Measurements from ENCODE around the gene CCDC12.

DNA sequence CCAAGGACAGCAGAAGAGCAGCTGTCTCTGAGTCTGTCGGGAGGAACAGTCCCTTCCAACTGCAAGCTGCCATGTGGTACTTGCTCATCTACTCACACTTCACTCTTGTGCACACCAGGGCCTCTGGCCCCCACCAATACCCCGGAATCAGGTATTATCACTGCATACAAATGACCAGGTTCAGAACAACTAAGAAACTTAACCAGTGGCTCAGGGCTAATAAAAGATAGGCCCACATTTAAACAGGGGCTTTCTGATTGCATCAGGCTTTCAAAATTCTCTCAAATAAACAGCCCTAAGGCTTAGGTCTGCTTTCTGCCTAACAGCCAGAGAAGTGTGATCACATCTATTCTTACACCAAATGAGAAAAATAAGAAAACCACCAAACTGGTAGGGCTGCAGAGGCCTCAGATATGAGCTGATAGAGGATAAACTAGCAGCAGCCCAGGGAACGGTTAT, 20.7 kb downstream of the CCDC12 start:
- TF ChIP-seq TRIM28 (IDR thresholded peaks at IDR 0.05): no peak
- TF ChIP-seq ELF1 (tag; IDR thresholded peaks at IDR 0.05): no peak
